ENCODE measurements around the gene MGAT5.

DNA sequence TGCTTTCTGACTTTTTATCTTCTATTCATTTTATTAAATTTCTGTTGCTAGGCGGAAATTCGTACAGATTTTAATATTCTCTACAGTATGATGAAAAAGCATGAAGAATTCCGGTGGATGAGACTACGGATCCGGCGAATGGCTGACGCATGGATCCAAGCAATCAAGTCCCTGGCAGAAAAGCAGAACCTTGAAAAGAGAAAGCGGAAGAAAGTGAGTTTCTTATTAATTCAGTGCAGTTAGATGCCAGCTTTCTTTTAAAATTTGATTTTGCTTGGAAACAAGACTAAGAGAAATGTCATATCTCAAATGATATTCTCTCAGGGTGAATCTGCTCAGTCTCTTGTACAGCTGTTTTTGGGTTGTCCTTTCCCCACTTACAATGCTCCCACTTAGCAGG lies 84.3 kb downstream of the MGAT5 start:
- TF ChIP-seq POLR2A (IDR thresholded peaks at IDR 0.05; ENCODE audit: low read depth) (no peak), CTCF (IDR thresholded peaks at IDR 0.05) (no peak)
